GM12878 (cell line): ENCODE results near the gene SLCO2B1. TPM values are rescaled to one million over a fixed set of nuclear protein-coding genes. Genes with fewer than 3 reads are reported as not detected.

ENCODE experiments used
- ATAC-seq: fragments of 200-7000 bp; cut with Tn5 transposase; 3 replicates; pipeline ENCODE4 v1.9.1; 2020; ENCODE audit warnings: mild to moderate bottlenecking, moderate library complexity
- BruUV-seq: library from RNA; stranded (reverse); fragments of 400-500 nt; replicated peaks from 2 replicates; lab custom pipeline; 2021; lab: Mats Ljungman, UMichigan
- CTCF ChIA-PET: fragments of 300-600 bp; sonication (Branson Sonifier 250); formaldehyde crosslinking; extraction: SDS; loops from one replicate; lab custom pipeline; 2021; ENCODE audit warnings: inconsistent platforms; lab: Yijun Ruan, JAX
- POLR2A ChIA-PET: fragments of 350-600 bp; formaldehyde crosslinking; extraction: SDS; loops from one replicate; lab custom pipeline; 2021; ENCODE audit warnings: inconsistent platforms; lab: Charles Lee
- RAD21 ChIA-PET: fragments of 300-600 bp; sonication (Branson Sonifier 250); formaldehyde crosslinking; loops from one replicate; lab custom pipeline; 2023; ENCODE audit warnings: antibody characterized with exemption; ENCODE audit not compliant: unreplicated experiment; lab: Charles Lee
- SMC1A ChIA-PET: fragments of 300-600 bp; sonication (Branson Sonifier 250); formaldehyde crosslinking; loops from one replicate; lab custom pipeline; 2023; ENCODE audit not compliant: unreplicated experiment, uncharacterized antibody; lab: Charles Lee
- DNase-seq: peaks from one replicate; pipeline ENCODE4 v3.0.0-alpha.2; 2011; ENCODE audit warnings: low read depth, low spot score
- FAIRE-seq: peaks from 3 replicates; lab custom pipeline; 2011; peaks lifted over from hg19 to GRCh38; lab: Jason Lieb, UNC
- H2AFZ ChIP-seq: 2 replicates; pipeline ENCODE4 v1.6.0; 2011; ENCODE audit warnings: low read depth, low read length, control low read depth; ENCODE audit not compliant: control insufficient read depth
- H3K27ac ChIP-seq: 2 replicates; pipeline ENCODE4 v1.5.1; 2011; ENCODE audit warnings: control low read depth; ENCODE audit not compliant: control insufficient read depth, insufficient read depth
- H3K27me3 ChIP-seq, 2 experiments: replicated peaks in 1 of 2; 2 replicates each; pipeline versions ENCODE4 v1.6.0 to v1.6.1; 2011; ENCODE audit warnings: low read length in 1 of 2; ENCODE audit not compliant: control insufficient read depth in 2 of 2, insufficient read depth in 2 of 2
- H3K36me3 ChIP-seq, 2 experiments: 2 replicates each; pipeline ENCODE4 v1.5.1; 2011; ENCODE audit warnings: low read length in 1 of 2; ENCODE audit not compliant: control insufficient read depth in 2 of 2, insufficient read depth in 2 of 2
- H3K4me1 ChIP-seq: 2 replicates; pipeline ENCODE4 v1.6.1; 2011; ENCODE audit warnings: mild to moderate bottlenecking, low read length, moderate library complexity, mixed read lengths; ENCODE audit not compliant: control insufficient read depth, insufficient read depth
- H3K4me2 ChIP-seq: 2 replicates; pipeline ENCODE4 v1.6.0; 2011; ENCODE audit warnings: control low read depth; ENCODE audit not compliant: control insufficient read depth, insufficient read depth
- H3K4me3 ChIP-seq: fragments of 200-600 bp; sonication (generic); 2 replicates; pipeline ENCODE4 v1.5.1; 2016
- H3K79me2 ChIP-seq: 2 replicates; pipeline ENCODE4 v1.6.0; 2011; ENCODE audit warnings: low read length; ENCODE audit not compliant: control insufficient read depth, insufficient read depth
- H3K9ac ChIP-seq: 2 replicates; pipeline ENCODE4 v1.8.0; 2011; ENCODE audit warnings: low read length, control low read depth, mixed read lengths; ENCODE audit not compliant: control insufficient read depth, insufficient read depth
- H3K9me3 ChIP-seq: replicated peaks from 3 replicates; pipeline ENCODE4 v1.5.1; 2011; ENCODE audit warnings: mild to moderate bottlenecking, low read length; ENCODE audit not compliant: control insufficient read depth, insufficient read depth
- H4K20me1 ChIP-seq: 2 replicates; pipeline ENCODE4 v1.6.0; 2011; ENCODE audit not compliant: control insufficient read depth, insufficient read depth
- ASH2L ChIP-seq: fragments of 300-600, 200-600 bp; sonication (generic); IDR thresholded peaks from 2 replicates; pipeline ENCODE4 v1.6.1; 2017; ENCODE audit warnings: low read depth, mild to moderate bottlenecking, borderline replicate concordance
- BACH1 ChIP-seq: fragments of 450-650 bp; IDR thresholded peaks from 2 replicates; pipeline ENCODE4 v1.6.1; 2017; ENCODE audit warnings: mild to moderate bottlenecking, borderline replicate concordance
- BMI1 ChIP-seq: fragments of 450-650 bp; IDR thresholded peaks from 2 replicates; pipeline ENCODE4 v1.6.1; 2016; ENCODE audit warnings: mild to moderate bottlenecking, moderate library complexity, borderline replicate concordance
- IKZF2 ChIP-seq, 2 experiments: fragments of 450-650 bp; IDR thresholded peaks; 2 replicates each; pipeline ENCODE4 v1.6.1; 2017; ENCODE audit warnings: mild to moderate bottlenecking in 2 of 2, moderate library complexity in 2 of 2
- POLR2AphosphoS2 ChIP-seq: IDR thresholded peaks from 2 replicates; pipeline ENCODE4 v1.6.1; 2011; ENCODE audit warnings: low read depth, mild to moderate bottlenecking, low read length, improper control_type of control experiment, moderate library complexity
- RBBP5 ChIP-seq: fragments of 200-600 bp; sonication (generic); conservative IDR thresholded peaks from 2 replicates; pipeline ENCODE4 v1.6.1; 2016
- RFX5 ChIP-seq: IDR thresholded peaks from 2 replicates; pipeline ENCODE4 v1.6.1; 2011; ENCODE audit warnings: low read depth, low read length, improper control_type of control experiment
- SRF ChIP-seq, 2 experiments: IDR thresholded peaks; 2 replicates each; pipeline ENCODE4 v1.6.1; 2011; ENCODE audit warnings: low read depth in 2 of 2, low read length in 2 of 2, mild to moderate bottlenecking in 1 of 2, moderate library complexity in 1 of 2
- STAT1 ChIP-seq: fragments of 450-650 bp; conservative IDR thresholded peaks from 2 replicates; pipeline ENCODE4 v1.6.1; 2014; ENCODE audit warnings: antibody characterized with exemption, mild to moderate bottlenecking
- TCF7 ChIP-seq: IDR thresholded peaks from 2 replicates; pipeline ENCODE4 v1.6.1; 2014; ENCODE audit warnings: antibody characterized with exemption, borderline replicate concordance
- ZNF274 ChIP-seq: IDR thresholded peaks from one replicate; pipeline ENCODE4 v1.8.0; 2011; ENCODE audit not compliant: insufficient read length, insufficient read depth
- ZSCAN29 ChIP-seq: fragments of 450-650 bp; IDR thresholded peaks from 2 replicates; pipeline ENCODE4 v1.6.1; 2017; ENCODE audit warnings: mild to moderate bottlenecking, moderate library complexity
- WGBS: methylation state at CpG from one replicate; pipeline ENCODE4 v1.1.6; 2016; ENCODE audit warnings: low lambda C conversion rate; ENCODE audit not compliant: insufficient replicate concordance, insufficient coverage; ENCODE audit errors: missing lambda C conversion rate; 5-methylcytosine and 5-hydroxymethylcytosine counted together
- in situ Hi-C: fragments of 300-500 bp; cut with MboI; formaldehyde crosslinking; loops from 9 replicates; pipeline ENCODE4 v1.14.3; 2018; ENCODE audit warnings: mixed read lengths
- intact Hi-C: fragments of 100-400 bp; cut with micrococcal nuclease; formaldehyde crosslinking; loops from one replicate; pipeline ENCODE4 v1.14.2; 2022; ENCODE audit not compliant: unreplicated experiment
- polyA plus RNA-seq, 11 experiments: library from polyadenylated mRNA; depleted of rRNA in 4 of 11; unstranded in 6 of 11; stranded (reverse) in 5 of 11; fragments of >200 nt; fragmentation: Nextera tagmentation in 4 of 11; fragmentation: Illumina TruSeq in 1 of 11; extraction: Ambion mirVana in 4 of 11; extraction: Trizol in 1 of 11; gene quantifications; 1 replicate in 1 of 11; 2 replicates in 10 of 11; pipeline versions ENCODE4 v1.2.1 to v1.2.3, GENCODE V29; 2011 to 2016; ENCODE audit warnings: inconsistent platforms in 2 of 11, missing spikeins in 2 of 11, low read depth in 1 of 11
- total RNA-seq, 4 experiments: library from RNA; depleted of rRNA in 3 of 4; stranded (reverse); fragments of >200 nt in 3 of 4; fragmentation: Illumina TruSeq in 1 of 4; extraction: Trizol in 1 of 4; gene quantifications; 2 replicates each; pipeline versions ENCODE4 v1.2.1 to v1.2.3, GENCODE V29; 2013 to 2021
- TF ChIP-seq, protein P1 (sequence below): fragments of 450-650 bp; formaldehyde crosslinking; IDR thresholded peaks from 2 replicates; pipeline ENCODE4 v1.5.0; 2022; ENCODE audit warnings: mild to moderate bottlenecking, missing genetic modification characterization
- TF ChIP-seq, protein P2 (sequence below): IDR thresholded peaks from 2 replicates; pipeline ENCODE4 v1.6.1; 2011; ENCODE audit warnings: mild to moderate bottlenecking, low read depth, low read length, moderate library complexity; ENCODE audit not compliant: insufficient replicate concordance
- TF ChIP-seq, protein P3 (sequence below): IDR thresholded peaks from 2 replicates; pipeline ENCODE4 v1.6.1; 2012; ENCODE audit warnings: low read depth, low read length, improper control_type of control experiment
- TF ChIP-seq, protein P4 (sequence below), 3 experiments: IDR thresholded peaks in 2 of 3; conservative IDR thresholded peaks in 1 of 3; 2 replicates each; pipeline ENCODE4 v1.5.1; 2011; ENCODE audit warnings: low read depth in 3 of 3, low read length in 3 of 3, mild to moderate bottlenecking in 3 of 3, control low read depth in 2 of 3, moderate library complexity in 2 of 3, inconsistent platforms in 1 of 3, mixed read lengths in 1 of 3; ENCODE audit not compliant: control insufficient read depth in 2 of 3, insufficient read depth in 1 of 3; ENCODE audit errors: extremely low read depth in 1 of 3

The SLCO2B1 gene
- total and polyA plus RNA-seq, 10 of the 15 experiments (the other 5 are each of a cell fraction or from before 2014, with no cell fraction given): 0.05 to 3.5 (median 0.93) TPM; not detected in 2

DNA sequence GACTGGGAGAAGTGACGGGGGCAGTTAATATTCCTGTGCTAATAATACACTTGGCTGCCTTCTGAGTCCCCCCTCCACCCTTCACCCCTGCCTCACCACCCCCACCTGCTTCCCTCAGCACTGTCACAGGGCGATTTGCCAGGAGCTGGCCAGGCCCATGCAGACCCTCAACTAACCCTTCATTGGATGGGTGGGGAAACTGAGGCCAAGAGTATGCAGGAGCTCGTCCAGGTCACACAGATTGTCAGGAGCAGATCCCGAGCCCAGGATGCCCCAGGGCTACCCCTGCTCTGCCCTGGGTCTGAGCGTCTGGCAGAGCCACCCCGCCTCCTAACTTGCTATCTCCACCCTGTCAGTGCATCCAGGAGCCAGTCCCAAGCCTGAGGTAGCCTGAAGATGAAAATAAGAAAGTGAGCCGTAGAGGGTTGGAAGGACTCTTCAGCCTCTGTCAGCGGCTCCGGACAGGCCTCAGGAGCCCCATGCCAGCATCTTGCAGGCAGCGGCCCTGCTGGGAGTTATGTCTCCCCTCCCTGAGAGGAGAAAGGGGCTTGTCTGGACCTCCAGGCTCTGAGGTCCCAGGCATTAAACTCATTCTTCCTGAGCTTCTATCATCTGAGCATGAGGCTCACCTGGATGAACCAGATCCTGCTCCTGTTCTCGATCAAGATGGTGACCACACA is 95.9 kb downstream of the SLCO2B1 start:
- Histone ChIP-seq H3K27ac (no peak overlapping the region), H2AFZ (no peak overlapping the region), H3K4me1 (no peaks in the 10 kb centered on the region), H3K4me2 (no peak overlapping the region), H3K4me3 (no peak overlapping the region), H3K27me3 (peaks cover 1 to 10% of the 10 kb centered on the region in 2 experiments; a peak in 3 of 4 replicates), H3K9me3 (no peaks in the 10 kb centered on the region), H4K20me1 (no peaks in the 10 kb centered on the region), H3K9ac (no peak overlapping the region), H3K36me3 (no peaks in the 10 kb centered on the region), H3K79me2 (no peaks in the 10 kb centered on the region)
- 32% methylated on average over 11 of the region's 11 CpGs for WGBS
- intact Hi-C loops: no loop called here
- no peak for ATAC-seq
- FAIRE-seq: no peak
- CTCF ChIA-PET: interaction anchor here (0.6 to 7.1 kb wide), 5 partner anchors 12 to 317 kb away, joined by 3 to 129 read pairs (median 30); no protein-coding TSS in a partner anchor
- DNase-seq: no peak
- POLR2A ChIA-PET: no interaction called here
- in situ Hi-C loops: loop anchor here (5.0 kb wide), 3 partner anchors 100 to 315 kb away; no protein-coding TSS in a partner anchor
- SMC1A ChIA-PET: interaction anchor here (2.2 kb wide), 1 partner anchor 106 kb away, joined by 12 read pairs; no protein-coding TSS in a partner anchor
- TF ChIP-seq, protein P1, sequence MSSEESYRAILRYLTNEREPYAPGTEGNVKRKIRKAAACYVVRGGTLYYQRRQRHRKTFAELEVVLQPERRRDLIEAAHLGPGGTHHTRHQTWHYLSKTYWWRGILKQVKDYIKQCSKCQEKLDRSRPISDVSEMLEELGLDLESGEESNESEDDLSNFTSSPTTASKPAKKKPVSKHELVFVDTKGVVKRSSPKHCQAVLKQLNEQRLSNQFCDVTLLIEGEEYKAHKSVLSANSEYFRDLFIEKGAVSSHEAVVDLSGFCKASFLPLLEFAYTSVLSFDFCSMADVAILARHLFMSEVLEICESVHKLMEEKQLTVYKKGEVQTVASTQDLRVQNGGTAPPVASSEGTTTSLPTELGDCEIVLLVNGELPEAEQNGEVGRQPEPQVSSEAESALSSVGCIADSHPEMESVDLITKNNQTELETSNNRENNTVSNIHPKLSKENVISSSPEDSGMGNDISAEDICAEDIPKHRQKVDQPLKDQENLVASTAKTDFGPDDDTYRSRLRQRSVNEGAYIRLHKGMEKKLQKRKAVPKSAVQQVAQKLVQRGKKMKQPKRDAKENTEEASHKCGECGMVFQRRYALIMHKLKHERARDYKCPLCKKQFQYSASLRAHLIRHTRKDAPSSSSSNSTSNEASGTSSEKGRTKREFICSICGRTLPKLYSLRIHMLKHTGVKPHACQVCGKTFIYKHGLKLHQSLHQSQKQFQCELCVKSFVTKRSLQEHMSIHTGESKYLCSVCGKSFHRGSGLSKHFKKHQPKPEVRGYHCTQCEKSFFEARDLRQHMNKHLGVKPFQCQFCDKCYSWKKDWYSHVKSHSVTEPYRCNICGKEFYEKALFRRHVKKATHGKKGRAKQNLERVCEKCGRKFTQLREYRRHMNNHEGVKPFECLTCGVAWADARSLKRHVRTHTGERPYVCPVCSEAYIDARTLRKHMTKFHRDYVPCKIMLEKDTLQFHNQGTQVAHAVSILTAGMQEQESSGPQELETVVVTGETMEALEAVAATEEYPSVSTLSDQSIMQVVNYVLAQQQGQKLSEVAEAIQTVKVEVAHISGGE (CRISPR knock-in tag): no peak
- TF ChIP-seq, protein P2, sequence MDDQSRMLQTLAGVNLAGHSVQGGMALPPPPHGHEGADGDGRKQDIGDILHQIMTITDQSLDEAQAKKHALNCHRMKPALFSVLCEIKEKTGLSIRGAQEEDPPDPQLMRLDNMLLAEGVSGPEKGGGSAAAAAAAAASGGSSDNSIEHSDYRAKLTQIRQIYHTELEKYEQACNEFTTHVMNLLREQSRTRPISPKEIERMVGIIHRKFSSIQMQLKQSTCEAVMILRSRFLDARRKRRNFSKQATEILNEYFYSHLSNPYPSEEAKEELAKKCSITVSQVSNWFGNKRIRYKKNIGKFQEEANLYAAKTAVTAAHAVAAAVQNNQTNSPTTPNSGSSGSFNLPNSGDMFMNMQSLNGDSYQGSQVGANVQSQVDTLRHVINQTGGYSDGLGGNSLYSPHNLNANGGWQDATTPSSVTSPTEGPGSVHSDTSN: no peak
- TF ChIP-seq, protein P3, sequence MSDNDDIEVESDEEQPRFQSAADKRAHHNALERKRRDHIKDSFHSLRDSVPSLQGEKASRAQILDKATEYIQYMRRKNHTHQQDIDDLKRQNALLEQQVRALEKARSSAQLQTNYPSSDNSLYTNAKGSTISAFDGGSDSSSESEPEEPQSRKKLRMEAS: no peak
- TF ChIP-seq BACH1 (no peak), IKZF2 (IDR thresholded peaks at IDR 0.05) (no peak), ZSCAN29 (no peak), RFX5 (no peak), SRF (IDR thresholded peaks at IDR 0.05; ENCODE audit: low read depth in 2 of 2, low read length in 2 of 2) (no peak), RBBP5 (no peak), STAT1 (no peak), POLR2AphosphoS2 (no peak), ASH2L (no peak), TCF7 (no peak), BMI1 (no peak), ZNF274 (no peak)
- TF ChIP-seq, protein P4, sequence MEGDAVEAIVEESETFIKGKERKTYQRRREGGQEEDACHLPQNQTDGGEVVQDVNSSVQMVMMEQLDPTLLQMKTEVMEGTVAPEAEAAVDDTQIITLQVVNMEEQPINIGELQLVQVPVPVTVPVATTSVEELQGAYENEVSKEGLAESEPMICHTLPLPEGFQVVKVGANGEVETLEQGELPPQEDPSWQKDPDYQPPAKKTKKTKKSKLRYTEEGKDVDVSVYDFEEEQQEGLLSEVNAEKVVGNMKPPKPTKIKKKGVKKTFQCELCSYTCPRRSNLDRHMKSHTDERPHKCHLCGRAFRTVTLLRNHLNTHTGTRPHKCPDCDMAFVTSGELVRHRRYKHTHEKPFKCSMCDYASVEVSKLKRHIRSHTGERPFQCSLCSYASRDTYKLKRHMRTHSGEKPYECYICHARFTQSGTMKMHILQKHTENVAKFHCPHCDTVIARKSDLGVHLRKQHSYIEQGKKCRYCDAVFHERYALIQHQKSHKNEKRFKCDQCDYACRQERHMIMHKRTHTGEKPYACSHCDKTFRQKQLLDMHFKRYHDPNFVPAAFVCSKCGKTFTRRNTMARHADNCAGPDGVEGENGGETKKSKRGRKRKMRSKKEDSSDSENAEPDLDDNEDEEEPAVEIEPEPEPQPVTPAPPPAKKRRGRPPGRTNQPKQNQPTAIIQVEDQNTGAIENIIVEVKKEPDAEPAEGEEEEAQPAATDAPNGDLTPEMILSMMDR (IDR thresholded peaks at IDR 0.05 in 2 of 3, conservative IDR thresholded peaks at IDR 0.05 in 1 of 3; ENCODE audit: control insufficient read depth in 2 of 3, extremely low read depth in 1 of 3, insufficient read depth in 1 of 3, low read depth in 3 of 3, low read length in 3 of 3): no peak
- no TSS peak for BruUV-seq
- RAD21 ChIA-PET: interaction anchor here (1.5 to 1.6 kb wide), 2 partner anchors 42 to 106 kb away, joined by 4 to 5 read pairs; no protein-coding TSS in a partner anchor
